ENCODE data around the gene PITPNC1. TPM values are rescaled to one million over a fixed set of nuclear protein-coding genes. Genes with fewer than 3 reads are reported as not detected.

PITPNC1 gene
- total and polyA plus RNA-seq, 2 donors (not counting 1 experiment from before 2014, with no cell fraction given) = 4.7 to 26.1 TPM

GRCh38 chr17:67377488-67378453 lies 690 bp downstream of the PITPNC1 start:
- no peaks in the 10 kb centered on the region for H3K36me3 ChIP-seq (replicated peaks in 1 of 2; ENCODE audit: control extremely low read depth in 1 of 2, control insufficient read depth in 1 of 2, extremely low read depth in 1 of 2, insufficient read depth in 2 of 2, low read length in 1 of 2)
- peaks cover 3% of the 10 kb centered on the region for H3K79me2 ChIP-seq (ENCODE audit: control insufficient read depth, insufficient read depth, low read length)
- no peaks in the 10 kb centered on the region for H4K20me1 ChIP-seq (ENCODE audit: control insufficient read depth, insufficient read depth, low read length, poor library complexity, severe bottlenecking)
- H3K27me3 ChIP-seq (replicated peaks in 1 of 4; ENCODE audit: control extremely low read depth in 1 of 4, control insufficient read depth in 3 of 4, insufficient read depth in 4 of 4, low read length in 3 of 4) = no peaks in the 10 kb centered on the region
- H3K4me1 ChIP-seq (ENCODE audit: control insufficient read depth in 2 of 2, insufficient read depth in 2 of 2, low read length in 2 of 2) = peaks cover 25 to 30% of the 10 kb centered on the region in 2 donors
- TF ChIP-seq EZH2 (IDR thresholded peaks at IDR 0.05; ENCODE audit: borderline replicate concordance, insufficient read depth, low read depth, low read length, poor library complexity, severe bottlenecking) (no peak), CTCF (IDR thresholded peaks at IDR 0.05) (no peak)
- peak overlapping the region; percentile 47 for H3K27ac ChIP-seq (ENCODE audit: low read length in 2 of 2)
- peak overlapping the region; percentile 85 for H3K9ac ChIP-seq (ENCODE audit: low read length)
- Mint-ChIP-seq H3K27me3 (no peaks in the 10 kb centered on the region), H3K4me3 (peak overlapping the region; percentile 91), H3K27ac (peak overlapping the region; percentile 89), H3K4me1 (peaks cover 26% of the 10 kb centered on the region), H3K9me3 (ENCODE audit: insufficient read depth) (peaks cover 3% of the 10 kb centered on the region)
- ChIA-PET POLR2A (interaction anchor here (0.8 to 1.0 kb wide), 2 partner anchors 9 to 197 kb away, joined by 3 read pairs; no protein-coding TSS in a partner anchor), CTCF (interaction anchor here (0.8 to 10.8 kb wide), 10 partner anchors 10 to 339 kb away, joined by 3 to 178 read pairs (median 4); partner anchors contain the start of gene PSMD12)
- H2AFZ ChIP-seq (ENCODE audit: insufficient read depth, low read depth, low read length, poor library complexity, severe bottlenecking) = peak overlapping the region; percentile 97
- peak overlapping the region; percentile 81 for H3K4me2 ChIP-seq (replicated peaks; ENCODE audit: low read depth, low read length, poor library complexity, severe bottlenecking)
- ATAC-seq (ENCODE audit: low read depth) (peak; percentile 22), DNase-seq (peak; percentile 73)
- no peaks in the 10 kb centered on the region for H3K9me3 ChIP-seq (ENCODE audit: control extremely low read depth in 1 of 3, control insufficient read depth in 2 of 3, insufficient read depth in 1 of 3, low read length in 2 of 3)
- H3K4me3 ChIP-seq (ENCODE audit: control extremely low read depth in 1 of 5, extremely low read depth in 1 of 5, insufficient read depth in 1 of 5, low read depth in 2 of 5, low read length in 4 of 5) = peak overlapping the region; percentile 54 to 90 (median 86)
- under 1% methylated on average over 99 of the region's 100 CpGs for WGBS (ENCODE audit: insufficient coverage)
- intact Hi-C loops (cut with micrococcal nuclease) = loop anchor here (1.0 to 10.0 kb wide), 6 partner anchors 11 to 1950 kb away; partner anchors contain the start of genes ABCA5, NOL11, PRKAR1A and PSMD12
